ENCODE results near the gene TRIO. TPM values are rescaled to one million over a fixed set of nuclear protein-coding genes. Genes with fewer than 3 reads are reported as not detected.
A peak's percentile ranks its signal among the peaks of the same experiment; 100 is the strongest.

Gene TRIO
- total RNA-seq, 6 donors from 2014 or later, result 138 to 408 (median 156) TPM

DNA sequence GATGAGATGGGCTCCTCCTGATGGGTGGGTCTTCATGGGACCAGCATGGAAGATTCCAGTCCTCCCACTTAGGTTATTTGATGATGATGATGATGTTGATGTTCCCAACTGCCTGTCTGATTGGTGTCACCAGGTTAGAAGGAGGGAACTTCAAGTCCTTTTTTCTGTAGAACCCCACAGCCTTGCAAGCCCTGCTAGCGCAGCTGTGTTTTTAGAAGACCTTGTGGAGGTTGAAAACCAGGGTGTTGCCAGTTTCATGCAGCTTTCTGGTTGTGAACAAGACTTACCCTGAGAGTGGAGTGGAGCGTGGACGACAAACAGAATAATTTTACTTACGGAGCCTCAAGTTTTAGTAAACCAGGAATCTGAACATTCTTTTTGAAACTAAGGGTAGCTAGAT, 83.0 kb downstream of the TRIO start:
- WGBS, 2 donors, result 89 to 94% methylated on average over 4 of the region's 4 CpGs
- Histone ChIP-seq H3K27me3 (no peaks in the 10 kb centered on the region), H3K27ac (peak overlapping the region in 1 of 4 donors; percentile 6), H3K4me1 (peaks cover 8 to 56% (median 33%) of the 10 kb centered on the region in 4 donors), H3K36me3 (no peaks in the 10 kb centered on the region), H3K4me3 (no peak overlapping the region), H3K9me3 (no peaks in the 10 kb centered on the region)
- DNase-seq (no peak), ATAC-seq (ENCODE audit: low FRiP score in 2 of 2) (no peak)
- TF ChIP-seq, protein P1, sequence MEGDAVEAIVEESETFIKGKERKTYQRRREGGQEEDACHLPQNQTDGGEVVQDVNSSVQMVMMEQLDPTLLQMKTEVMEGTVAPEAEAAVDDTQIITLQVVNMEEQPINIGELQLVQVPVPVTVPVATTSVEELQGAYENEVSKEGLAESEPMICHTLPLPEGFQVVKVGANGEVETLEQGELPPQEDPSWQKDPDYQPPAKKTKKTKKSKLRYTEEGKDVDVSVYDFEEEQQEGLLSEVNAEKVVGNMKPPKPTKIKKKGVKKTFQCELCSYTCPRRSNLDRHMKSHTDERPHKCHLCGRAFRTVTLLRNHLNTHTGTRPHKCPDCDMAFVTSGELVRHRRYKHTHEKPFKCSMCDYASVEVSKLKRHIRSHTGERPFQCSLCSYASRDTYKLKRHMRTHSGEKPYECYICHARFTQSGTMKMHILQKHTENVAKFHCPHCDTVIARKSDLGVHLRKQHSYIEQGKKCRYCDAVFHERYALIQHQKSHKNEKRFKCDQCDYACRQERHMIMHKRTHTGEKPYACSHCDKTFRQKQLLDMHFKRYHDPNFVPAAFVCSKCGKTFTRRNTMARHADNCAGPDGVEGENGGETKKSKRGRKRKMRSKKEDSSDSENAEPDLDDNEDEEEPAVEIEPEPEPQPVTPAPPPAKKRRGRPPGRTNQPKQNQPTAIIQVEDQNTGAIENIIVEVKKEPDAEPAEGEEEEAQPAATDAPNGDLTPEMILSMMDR (IDR thresholded peaks at IDR 0.05), result no peak
- TF ChIP-seq POLR2A (IDR thresholded peaks at IDR 0.05) (no peak), EP300 (IDR thresholded peaks at IDR 0.05) (no peak)

DNA sequence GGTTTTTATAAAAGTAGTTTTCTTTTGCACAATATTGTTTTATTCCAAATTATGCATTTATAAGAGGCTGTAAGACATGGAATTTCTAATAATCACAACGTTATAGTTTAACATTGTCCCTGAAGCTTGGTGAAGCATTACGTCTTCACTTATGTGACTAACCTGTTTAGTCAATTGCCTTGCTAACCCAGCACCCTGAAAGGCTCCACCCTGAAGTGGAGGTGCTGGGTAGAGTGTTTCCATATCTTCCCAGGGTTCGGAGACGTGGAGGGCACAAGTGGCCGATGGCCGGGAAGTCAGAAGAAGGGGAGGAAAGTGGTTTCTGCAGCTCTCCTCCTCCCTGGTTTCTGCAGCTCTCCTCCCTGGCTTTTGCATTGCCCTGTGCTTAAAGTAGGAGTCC, 83.4 kb downstream of the TRIO start:
- WGBS, 2 donors, result 57 to 69% methylated on average over 6 of the region's 6 CpGs
- peak overlapping the region; percentile 14 to 70 (median 34) for H3K27ac ChIP-seq

DNA sequence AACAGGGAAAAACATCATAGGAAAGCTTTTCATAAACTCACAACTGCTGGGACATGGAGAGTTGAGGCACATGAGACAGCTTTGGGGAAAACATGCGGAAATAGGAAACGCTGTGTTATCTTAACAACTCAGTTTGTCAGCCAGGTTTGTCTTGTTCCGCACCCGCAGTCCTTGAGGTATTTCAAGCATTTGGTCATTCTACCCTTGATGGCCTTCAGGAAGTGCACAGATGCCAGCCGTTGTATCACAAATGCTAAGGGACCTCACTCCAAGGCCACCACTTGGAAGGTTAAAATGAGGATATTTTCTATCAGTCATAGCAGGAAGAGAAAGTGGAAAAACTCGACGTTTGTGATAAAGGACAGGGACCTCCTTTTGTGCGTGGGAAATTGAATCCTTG, 83.8 kb downstream of the TRIO start:
- no peaks in the 10 kb centered on the region for H3K36me3 ChIP-seq
- peak in 1 of 2 donors; percentile 45 for DNase-seq
- peak overlapping the region; percentile 14 to 70 (median 34) for H3K27ac ChIP-seq
- ATAC-seq (ENCODE audit: low FRiP score in 2 of 2), result peak; percentile 38 to 54
- 38 to 42% methylated on average over 8 of the region's 8 CpGs for WGBS, 2 donors
- peaks cover 6 to 57% (median 33%) of the 10 kb centered on the region in 4 donors for H3K4me1 ChIP-seq
- H3K4me3 ChIP-seq, result no peak overlapping the region
- H3K9me3 ChIP-seq, result no peaks in the 10 kb centered on the region
- TF ChIP-seq POLR2AphosphoS5 (IDR thresholded peaks at IDR 0.05), result peak in 1 of 2 donors; percentile 34
- TF ChIP-seq, protein P1 (IDR thresholded peaks at IDR 0.05), result no peak
- H3K27me3 ChIP-seq, result no peaks in the 10 kb centered on the region

More for the DNA sequence above, 83.4 kb downstream of the TRIO start:
- TF ChIP-seq, protein P1 (IDR thresholded peaks at IDR 0.05), result no peak
- TF ChIP-seq POLR2AphosphoS5 (IDR thresholded peaks at IDR 0.05), result no peak
- no peak for TF ChIP-seq POLR2A (IDR thresholded peaks at IDR 0.05)
- TF ChIP-seq EP300 (IDR thresholded peaks at IDR 0.05), result no peak
- Histone ChIP-seq H3K36me3 (no peaks in the 10 kb centered on the region), H3K27me3 (no peaks in the 10 kb centered on the region), H3K9me3 (no peaks in the 10 kb centered on the region), H3K4me3 (no peak overlapping the region), H3K4me1 (peaks cover 6 to 57% (median 33%) of the 10 kb centered on the region in 4 donors)
- no peak for ATAC-seq (ENCODE audit: low FRiP score in 2 of 2)
- no peak for DNase-seq

DNA sequence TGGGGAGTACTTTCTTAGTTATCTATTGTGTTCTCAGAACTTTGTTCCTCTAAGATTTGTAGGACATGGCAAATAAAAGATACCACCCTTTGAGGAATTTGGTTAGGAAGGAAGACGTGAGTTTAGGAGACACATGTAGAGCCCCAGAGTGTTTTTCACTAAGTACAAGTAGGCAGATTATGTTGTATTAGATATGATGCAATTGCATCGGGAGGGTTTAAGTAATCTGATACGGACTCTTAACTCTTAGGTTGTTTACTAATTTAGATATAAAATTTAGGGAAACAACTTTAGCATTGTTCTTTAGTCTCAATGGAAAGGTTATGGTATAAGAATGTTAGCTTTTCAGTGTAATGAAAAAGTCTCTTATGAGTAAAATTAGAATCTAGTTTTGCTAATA, 84.4 kb downstream of the TRIO start:
- DNase-seq, result no peak
- Histone ChIP-seq H3K36me3 (no peaks in the 10 kb centered on the region), H3K27ac (peak overlapping the region in 3 of 4 donors; percentile 23 to 70 (median 44)), H3K4me3 (no peak overlapping the region), H3K4me1 (peaks cover 6 to 52% (median 32%) of the 10 kb centered on the region in 4 donors), H3K9me3 (no peaks in the 10 kb centered on the region), H3K27me3 (no peaks in the 10 kb centered on the region)
- WGBS, 2 donors, result 34 to 46% methylated on average over 3 of the region's 3 CpGs
- no peak for ATAC-seq (ENCODE audit: low FRiP score in 2 of 2)
- TF ChIP-seq, protein P1 (IDR thresholded peaks at IDR 0.05), result no peak
- no peak for TF ChIP-seq POLR2AphosphoS5 (IDR thresholded peaks at IDR 0.05)
- TF ChIP-seq POLR2A (IDR thresholded peaks at IDR 0.05), result no peak
- no peak for TF ChIP-seq EP300 (IDR thresholded peaks at IDR 0.05)

DNA sequence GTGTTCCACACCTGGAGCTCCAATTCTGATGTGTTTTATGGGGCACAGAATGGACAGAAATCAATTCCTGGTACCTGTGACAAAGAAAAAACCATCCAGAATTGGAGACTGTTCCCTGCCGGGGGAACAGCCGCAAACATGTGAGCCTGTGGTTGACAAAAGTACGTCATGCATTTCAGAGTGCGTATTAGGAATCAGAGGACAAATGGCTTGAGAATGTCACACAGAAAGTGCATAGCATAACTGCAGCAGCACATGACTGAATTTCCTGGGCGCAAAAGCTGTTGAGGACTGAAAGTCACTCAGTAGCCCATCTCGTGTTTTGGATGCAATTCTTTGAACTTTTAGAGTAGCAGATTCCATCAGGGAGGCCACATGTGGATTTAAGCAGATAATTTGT, 85.1 kb downstream of the TRIO start:
- Histone ChIP-seq H3K36me3 (no peaks in the 10 kb centered on the region), H3K27ac (no peak overlapping the region), H3K27me3 (no peaks in the 10 kb centered on the region), H3K9me3 (no peaks in the 10 kb centered on the region), H3K4me1 (peaks cover 6 to 45% (median 27%) of the 10 kb centered on the region in 4 donors), H3K4me3 (no peak overlapping the region)
- 89 to 90% methylated on average over 6 of the region's 6 CpGs for WGBS, 2 donors
- ATAC-seq (ENCODE audit: low FRiP score in 2 of 2) (no peak), DNase-seq (no peak)
- TF ChIP-seq, protein P1 (IDR thresholded peaks at IDR 0.05), result no peak
- TF ChIP-seq EP300 (IDR thresholded peaks at IDR 0.05), result no peak
- TF ChIP-seq POLR2A (IDR thresholded peaks at IDR 0.05), result no peak
- no peak for TF ChIP-seq POLR2AphosphoS5 (IDR thresholded peaks at IDR 0.05)

Measured in upper lobe of left lung (tissue), 6 donors.